ENCODE measurements around the gene MNX1. TPM values are rescaled to one million over a fixed set of nuclear protein-coding genes. Genes with fewer than 3 reads are reported as not detected.

Gene MNX1
- total RNA-seq, 1 donor from 2014 or later, result 103 TPM

GRCh38 chr7:157037635-157038034 is 27.2 kb upstream of the MNX1 start:
- peaks cover 12% of the 10 kb centered on the region for H3K9me3 Mint-ChIP-seq (ENCODE audit: low read depth)
- H3K27me3 Mint-ChIP-seq, result peaks cover 59% of the 10 kb centered on the region
- H3K36me3 Mint-ChIP-seq (ENCODE audit: insufficient read depth), result peaks cover 1% of the 10 kb centered on the region
- DNase-seq (ENCODE audit: low spot score, unreplicated experiment), result no peak
- peaks cover 9% of the 10 kb centered on the region for H3K4me1 Mint-ChIP-seq (ENCODE audit: low read depth)
- H3K27ac Mint-ChIP-seq, result no peak overlapping the region
- no peak overlapping the region for H3K4me3 Mint-ChIP-seq (ENCODE audit: low read depth)
- no peak for TF ChIP-seq CTCF (IDR thresholded peaks at IDR 0.05; ENCODE audit: unreplicated experiment)

- no peak for DNase-seq (ENCODE audit: low spot score, unreplicated experiment)
- peaks cover 56% of the 10 kb centered on the region for H3K27me3 Mint-ChIP-seq
- no peak overlapping the region for H3K4me3 Mint-ChIP-seq (ENCODE audit: low read depth)
- H3K9me3 Mint-ChIP-seq (ENCODE audit: low read depth), result peaks cover 12% of the 10 kb centered on the region
- no peak overlapping the region for H3K27ac Mint-ChIP-seq
- H3K36me3 Mint-ChIP-seq (ENCODE audit: insufficient read depth), result peaks cover 1% of the 10 kb centered on the region
- no peak for TF ChIP-seq CTCF (IDR thresholded peaks at IDR 0.05; ENCODE audit: unreplicated experiment)
- H3K4me1 Mint-ChIP-seq (ENCODE audit: low read depth), result peaks cover 9% of the 10 kb centered on the region
Measured at GRCh38 chr7:157037028-157037427, 26.6 kb upstream of the MNX1 start.

GRCh38 chr7:157035979-157036378 is 25.5 kb upstream of the MNX1 start:
- Mint-ChIP-seq H3K4me3 (ENCODE audit: low read depth) (no peak overlapping the region), H3K4me1 (ENCODE audit: low read depth) (peaks cover 1% of the 10 kb centered on the region), H3K27ac (no peak overlapping the region), H3K9me3 (ENCODE audit: low read depth) (peaks cover 12% of the 10 kb centered on the region), H3K27me3 (peaks cover 55% of the 10 kb centered on the region), H3K36me3 (ENCODE audit: insufficient read depth) (peaks cover 1% of the 10 kb centered on the region)
- TF ChIP-seq CTCF (IDR thresholded peaks at IDR 0.05; ENCODE audit: unreplicated experiment), result no peak
- no peak for DNase-seq (ENCODE audit: low spot score, unreplicated experiment)

GRCh38 chr7:157035302-157035701 is 24.8 kb upstream of the MNX1 start:
- H3K36me3 Mint-ChIP-seq (ENCODE audit: insufficient read depth), result peaks cover 1% of the 10 kb centered on the region
- no peaks in the 10 kb centered on the region for H3K4me1 Mint-ChIP-seq (ENCODE audit: low read depth)
- H3K27ac Mint-ChIP-seq, result no peak overlapping the region
- H3K9me3 Mint-ChIP-seq (ENCODE audit: low read depth), result peaks cover 12% of the 10 kb centered on the region
- no peak for TF ChIP-seq CTCF (IDR thresholded peaks at IDR 0.05; ENCODE audit: unreplicated experiment)
- H3K27me3 Mint-ChIP-seq, result peaks cover 53% of the 10 kb centered on the region
- DNase-seq (ENCODE audit: low spot score, unreplicated experiment), result no peak
- no peak overlapping the region for H3K4me3 Mint-ChIP-seq (ENCODE audit: low read depth)

GRCh38 chr7:157033483-157034473 is 23.3 kb upstream of the MNX1 start:
- peaks cover 1% of the 10 kb centered on the region for H3K36me3 Mint-ChIP-seq (ENCODE audit: insufficient read depth)
- peaks cover 52% of the 10 kb centered on the region for H3K27me3 Mint-ChIP-seq
- DNase-seq (ENCODE audit: low spot score, unreplicated experiment), result no peak
- H3K9me3 Mint-ChIP-seq (ENCODE audit: low read depth), result peaks cover 12% of the 10 kb centered on the region
- H3K27ac Mint-ChIP-seq, result no peak overlapping the region
- H3K4me1 Mint-ChIP-seq (ENCODE audit: low read depth), result no peaks in the 10 kb centered on the region
- H3K4me3 Mint-ChIP-seq (ENCODE audit: low read depth), result no peak overlapping the region
- no peak for TF ChIP-seq CTCF (IDR thresholded peaks at IDR 0.05; ENCODE audit: unreplicated experiment)
